ENCODE results near the gene RAD51B. TPM values are rescaled to one million over a fixed set of nuclear protein-coding genes. Genes with fewer than 3 reads are reported as not detected.

The RAD51B gene
- total and polyA plus RNA-seq, 9 of the 15 experiments (the other 6 are each of a cell fraction or from before 2014, with no cell fraction given): 8.5 to 17.3 (median 11.3) TPM

GRCh38 chr14:68281497-68281896 lies 461.9 kb downstream of the RAD51B start (continued):
- no peak for TF ChIP-seq ZNF445 (CRISPR knock-in tag; IDR thresholded peaks at IDR 0.05; ENCODE audit: low read depth)

- H4K20me1 ChIP-seq (replicated peaks; ENCODE audit: control insufficient read depth, insufficient read depth, low read length): no peaks in the 10 kb centered on the region
Observed at GRCh38 chr14:68282479-68283377, 463.1 kb downstream of the RAD51B start.

More at GRCh38 chr14:68282479-68283377, 463.1 kb downstream of the RAD51B start:
- Histone ChIP-seq H3K36me3 (ENCODE audit: control insufficient read depth, insufficient read depth, low read length) (no peaks in the 10 kb centered on the region), H2AFZ (ENCODE audit: low read depth, low read length) (no peak overlapping the region), H3K4me3 (no peak overlapping the region), H3K9me3 (replicated peaks; ENCODE audit: control insufficient read depth, insufficient read depth, low read depth, low read length) (no peaks in the 10 kb centered on the region), H3K4me1 (replicated peaks in 1 of 2; ENCODE audit: control insufficient read depth in 2 of 2, insufficient read depth in 2 of 2, low read length in 2 of 2) (peaks cover 0 to 14% of the 10 kb centered on the region in 2 experiments; a peak in 3 of 5 replicates), H3K79me2 (ENCODE audit: control insufficient read depth, insufficient read depth, low read length) (no peaks in the 10 kb centered on the region), H3K27ac (ENCODE audit: extremely low read depth, low read depth, low read length) (no peak overlapping the region), H3K9me1 (ENCODE audit: control insufficient read depth, insufficient read depth, low read length) (no peaks in the 10 kb centered on the region), H3K9ac (ENCODE audit: insufficient read depth in 1 of 2, low read depth in 2 of 2, low read length in 2 of 2) (no peak overlapping the region), H3K4me2 (ENCODE audit: insufficient read depth, low read length) (no peak overlapping the region), H3K27me3 (ENCODE audit: control insufficient read depth in 2 of 2, insufficient read depth in 2 of 2, low read length in 2 of 2) (no peaks in the 10 kb centered on the region)
- POLR2A ChIA-PET: interaction anchor here (1.1 kb wide), 1 partner anchor 13 kb away, joined by 4 read pairs; no protein-coding TSS in a partner anchor
- in situ Hi-C loops (cut with MboI): no loop called here
- WGBS (ENCODE audit: insufficient coverage, low coverage, missing lambda C conversion rate): 66% methylated on average over 5 of the region's 6 CpGs
- intact Hi-C loops (cut with micrococcal nuclease): no loop called here
- no peak for ATAC-seq
- DNase-seq (ENCODE audit: extremely low read depth in 1 of 4, low spot score in 3 of 4): no peak
- BruUV-seq (replicated peaks): no TSS peak
- CTCF ChIA-PET (ENCODE audit: low intra/inter-chr PET ratio): no interaction called here
- FAIRE-seq: no peak
- TF ChIP-seq ETV5 (CRISPR knock-in tag; IDR thresholded peaks at IDR 0.05; ENCODE audit: low read depth) (no peak), MXI1 (IDR thresholded peaks at IDR 0.05; ENCODE audit: low read depth, low read length) (no peak), ZNF778 (CRISPR knock-in tag; IDR thresholded peaks at IDR 0.05) (no peak), MNT (conservative IDR thresholded peaks at IDR 0.05) (no peak), SFPQ (IDR thresholded peaks at IDR 0.05; ENCODE audit: low read depth, low read length) (no peak), MECOM (CRISPR knock-in tag; IDR thresholded peaks at IDR 0.05) (no peak), FOXK1 (CRISPR knock-in tag; IDR thresholded peaks at IDR 0.05; ENCODE audit: borderline replicate concordance) (no peak), GATA2 (CRISPR knock-in tag; IDR thresholded peaks at IDR 0.05) (no peak), ZNF23 (CRISPR knock-in tag; IDR thresholded peaks at IDR 0.05) (no peak), RHOXF2B (CRISPR knock-in tag; conservative IDR thresholded peaks at IDR 0.05) (no peak), ZNF140 (CRISPR knock-in tag; IDR thresholded peaks at IDR 0.05) (no peak)

Measured in K562 (cell line).